DOHH2 (cell line): Measurements from ENCODE around the gene CRK.

Experiments used
- CTCF ChIP-seq: fragments of 200-600 bp; sonication (generic); IDR thresholded peaks from one replicate; pipeline ENCODE4 v1.5.1; 2014; ENCODE audit warnings: antibody characterized with exemption, mild to moderate bottlenecking, low read depth, low read length; ENCODE audit not compliant: poor library complexity, severe bottlenecking
- EZH2phosphoT487 ChIP-seq: fragments of 200-600 bp; sonication (generic); IDR thresholded peaks from 2 replicates; pipeline ENCODE4 v1.6.1; 2017; ENCODE audit warnings: borderline replicate concordance, mild to moderate bottlenecking, antibody characterized with exemption, low read length, moderate library complexity, mixed read lengths

- TF ChIP-seq EZH2phosphoT487 (no peak), CTCF (no peak)
Measured at GRCh38 chr17:1372618-1373017, 83.4 kb downstream of the CRK start.
